Pancreas (tissue), 10 donors: ENCODE results near the gene APLNR. TPM values are rescaled to one million over a fixed set of nuclear protein-coding genes. Genes with fewer than 3 reads are reported as not detected.

Experiments
- ATAC-seq, 4 donors: fragments of 200-7000 bp; cut with Tn5 transposase; one replicate each; pipeline versions ENCODE4 v1.8.0 to v1.9.1; 2020; ENCODE audit warnings: mild to moderate bottlenecking in 4 of 4, moderate library complexity in 4 of 4
- DNase-seq, 6 donors: peaks; one replicate each; pipeline ENCODE4 v3.0.0-alpha.2; 2020
- FAIRE-seq: peaks from 2 replicates; lab custom pipeline; 2012; peaks lifted over from hg19 to GRCh38; lab: Jason Lieb, UNC
- H3K27ac ChIP-seq, 4 donors: fragments of 200-600 bp; sonication (generic); 1 replicate in 3 of 4; 2 replicates in 1 of 4; pipeline versions ENCODE4 v1.5.0 to v1.8.0; 2020
- H3K27me3 ChIP-seq, 4 donors: fragments of 200-600 bp; one replicate each; pipeline ENCODE4 v1.8.0; 2021
- H3K36me3 ChIP-seq, 3 donors: fragments of 200-600 bp; sonication (generic) in 1 of 3; one replicate each; pipeline versions ENCODE4 v1.5.0 to v1.8.0; 2020 to 2021
- H3K4me1 ChIP-seq, 3 donors: fragments of 200-600 bp; one replicate each; pipeline ENCODE4 v1.8.0; 2021
- H3K4me3 ChIP-seq, 4 donors: fragments of 200-600 bp; sonication (generic) in 2 of 4; one replicate each; pipeline versions ENCODE4 v1.5.0 to v1.8.0; 2020 to 2021
- H3K9me3 ChIP-seq, 4 donors: fragments of 200-600 bp; one replicate each; pipeline ENCODE4 v1.8.0; 2021
- CTCF ChIP-seq, 4 donors: fragments of 200-600 bp; sonication (generic) in 3 of 4; IDR thresholded peaks; one replicate each; pipeline versions ENCODE4 v1.5.0 to v1.8.0; 2021; ENCODE audit warnings: antibody characterized with exemption in 4 of 4
- WGBS, 2 donors: extraction: QIAGEN DNeasy Blood & Tissue Kit; methylation state at CpG; one replicate each; pipeline ENCODE4 v1.1.7; 2013; 5-methylcytosine and 5-hydroxymethylcytosine counted together
- intact Hi-C, 3 donors: fragments of 100-400 bp; cut with DNase I; formaldehyde crosslinking; loops; one replicate each; pipeline versions ENCODE4 v1.11.1 to v1.14.2; 2022
- polyA plus RNA-seq, 2 donors: library from polyadenylated mRNA; stranded (reverse); fragments of 200-250 nt; gene quantifications; one replicate each; pipeline ENCODE4 v1.2.3, GENCODE V29; 2013
- total RNA-seq, 6 donors: library from RNA; stranded (reverse); fragmentation: NEBNext Ultra II Directional in 4 of 6; extraction: Animal tissue kit (Norgen Biotek cat#: 25700) in 4 of 6; gene quantifications; one replicate each; pipeline versions ENCODE4 v1.2.1 to v1.2.4, GENCODE V29; 2021 to 2023
- donor health status: healthy with polysubstance abuse.
- donor health status: DM: no; HTN: no; CAD: no; lungs with moderate emphysema.
- donor health status: DM: no; HTN: no; CAD: no.
- donor health status: control.
- donor health status: control.
- donor health status: Bipolar disorder and iron deficiency.
- donor health status: DM: yes; HTN: yes; CAD: no.
- donor health status: DM: no; HTN: no; CAD: no.
- donor health status: DM: no; HTN: no; CAD: no.
- donor health status: DM: yes; HTN: yes; CAD: no.

Gene APLNR
- total and polyA plus RNA-seq, 8 donors: 0.19 to 7.3 (median 1.2) TPM

GRCh38 chr11:57224537-57224936, 12.5 kb downstream of the APLNR start:
- FAIRE-seq (no peak), DNase-seq (no peak), ATAC-seq (no peak)
- Histone ChIP-seq H3K27ac (no peak overlapping the region), H3K27me3 (no peaks in the 10 kb centered on the region), H3K36me3 (no peaks in the 10 kb centered on the region), H3K9me3 (no peaks in the 10 kb centered on the region), H3K4me1 (no peaks in the 10 kb centered on the region), H3K4me3 (no peak overlapping the region)
- TF ChIP-seq CTCF (IDR thresholded peaks at IDR 0.05): no peak
- intact Hi-C loops: no loop called here

- no peak overlapping the region for H3K4me3 ChIP-seq
- H3K36me3 ChIP-seq: no peaks in the 10 kb centered on the region
- DNase-seq: no peak
- no peak overlapping the region for H3K27ac ChIP-seq
- no peaks in the 10 kb centered on the region for H3K4me1 ChIP-seq
- ATAC-seq: no peak
- TF ChIP-seq CTCF (IDR thresholded peaks at IDR 0.05): no peak
- FAIRE-seq: no peak
- H3K27me3 ChIP-seq: no peaks in the 10 kb centered on the region
- 59 to 68% methylated on average over 2 of the region's 2 CpGs for WGBS, 2 donors
- no peaks in the 10 kb centered on the region for H3K9me3 ChIP-seq
- intact Hi-C loops: no loop called here
Observed at GRCh38 chr11:57224128-57224527, 12.9 kb downstream of the APLNR start.

GRCh38 chr11:57223601-57224000, 13.4 kb downstream of the APLNR start:
- FAIRE-seq (no peak), DNase-seq (no peak), ATAC-seq (no peak)
- Histone ChIP-seq H3K4me1 (no peaks in the 10 kb centered on the region), H3K27me3 (no peaks in the 10 kb centered on the region), H3K4me3 (no peak overlapping the region), H3K9me3 (no peaks in the 10 kb centered on the region), H3K27ac (no peak overlapping the region), H3K36me3 (no peaks in the 10 kb centered on the region)
- no peak for TF ChIP-seq CTCF (IDR thresholded peaks at IDR 0.05)
- 55 to 64% methylated on average over 3 of the region's 3 CpGs for WGBS, 2 donors
- intact Hi-C loops: no loop called here

- ATAC-seq: no peak
- no peak for FAIRE-seq
- DNase-seq: no peak
- intact Hi-C loops: no loop called here
- TF ChIP-seq CTCF (IDR thresholded peaks at IDR 0.05): no peak
- Histone ChIP-seq H3K36me3 (no peaks in the 10 kb centered on the region), H3K27ac (no peak overlapping the region), H3K4me3 (no peak overlapping the region), H3K9me3 (no peaks in the 10 kb centered on the region), H3K4me1 (no peaks in the 10 kb centered on the region), H3K27me3 (no peaks in the 10 kb centered on the region)
- WGBS, 2 donors: 10 to 31% methylated on average over 1 of the region's 1 CpG
Observed at GRCh38 chr11:57222239-57222638, 14.8 kb downstream of the APLNR start.

GRCh38 chr11:57219021-57219627, 17.9 kb downstream of the APLNR start:
- intact Hi-C loops: no loop called here
- FAIRE-seq: no peak
- no peaks in the 10 kb centered on the region for H3K27me3 ChIP-seq
- peak in 2 of 4 donors; percentile 37 to 46 for ATAC-seq
- no peak for TF ChIP-seq CTCF (IDR thresholded peaks at IDR 0.05)
- no peaks in the 10 kb centered on the region for H3K4me1 ChIP-seq
- H3K36me3 ChIP-seq: no peaks in the 10 kb centered on the region
- no peak overlapping the region for H3K27ac ChIP-seq
- 37 to 42% methylated on average over 6 of the region's 6 CpGs for WGBS, 2 donors
- DNase-seq: no peak
- no peak overlapping the region for H3K4me3 ChIP-seq
- H3K9me3 ChIP-seq: no peaks in the 10 kb centered on the region
